Hepatocyte (in vitro differentiated cells): ENCODE data around the gene TDRKH. TPM values are rescaled to one million over a fixed set of nuclear protein-coding genes. Genes with fewer than 3 reads are reported as not detected.
"Not testable (repeated sequence)": the region's sequence is repeated elsewhere in the genome, so short reads cannot be mapped to it uniquely, and the experiment has no call there.

ENCODE experiments used
- DNase-seq: peaks from one replicate; pipeline ENCODE4 v3.0.0-alpha.2; 2016; ENCODE audit warnings: low spot score
- H2AFZ ChIP-seq: fragments of 200-600 bp; sonication (generic); 2 replicates; pipeline ENCODE4 v1.6.0; 2016; ENCODE audit warnings: antibody characterized with exemption, mild to moderate bottlenecking
- H3K27ac ChIP-seq: fragments of 200-600 bp; sonication (generic); 2 replicates; pipeline ENCODE4 v1.5.1; 2016; ENCODE audit warnings: mild to moderate bottlenecking
- H3K27me3 ChIP-seq: fragments of 200-600 bp; sonication (generic); 2 replicates; pipeline ENCODE4 v1.6.1; 2016
- H3K36me3 ChIP-seq: fragments of 200-600 bp; sonication (generic); replicated peaks from 2 replicates; pipeline ENCODE4 v1.5.1; 2016; ENCODE audit warnings: low read depth; ENCODE audit not compliant: insufficient read depth
- H3K4me1 ChIP-seq: fragments of 200-600 bp; sonication (generic); 2 replicates; pipeline ENCODE4 v1.5.1; 2016; ENCODE audit warnings: mild to moderate bottlenecking, moderate library complexity; ENCODE audit not compliant: insufficient read depth
- H3K4me2 ChIP-seq: fragments of 200-600 bp; sonication (generic); 2 replicates; pipeline ENCODE4 v1.6.0; 2016
- H3K4me3 ChIP-seq: fragments of 200-600 bp; sonication (generic); 2 replicates; pipeline ENCODE4 v1.5.1; 2016; ENCODE audit warnings: mild to moderate bottlenecking
- H3K79me2 ChIP-seq: fragments of 200-600 bp; sonication (generic); 2 replicates; pipeline ENCODE4 v1.6.0; 2017; ENCODE audit warnings: mild to moderate bottlenecking
- H3K9me2 ChIP-seq: fragments of 200-600 bp; sonication (generic); replicated peaks from 2 replicates; pipeline ENCODE4 v1.6.0; 2017; ENCODE audit warnings: mild to moderate bottlenecking; ENCODE audit not compliant: insufficient read depth
- H3K9me3 ChIP-seq: fragments of 200-600 bp; sonication (generic); 2 replicates; pipeline ENCODE4 v1.5.1; 2016; ENCODE audit warnings: low read depth, mild to moderate bottlenecking
- H4K20me1 ChIP-seq: fragments of 200-600 bp; sonication (generic); 2 replicates; pipeline ENCODE4 v1.6.0; 2016; ENCODE audit warnings: mild to moderate bottlenecking; ENCODE audit not compliant: insufficient read depth, poor library complexity, severe bottlenecking
- CTCF ChIP-seq: fragments of 200-600 bp; sonication (generic); IDR thresholded peaks from 2 replicates; pipeline ENCODE4 v1.5.1; 2016; ENCODE audit warnings: antibody characterized with exemption, mild to moderate bottlenecking; ENCODE audit not compliant: poor library complexity
- EZH2 ChIP-seq: fragments of 200-600 bp; sonication (generic); IDR thresholded peaks from 2 replicates; pipeline ENCODE4 v1.6.1; 2016; ENCODE audit warnings: antibody characterized with exemption, mild to moderate bottlenecking, borderline replicate concordance
- EZH2phosphoT487 ChIP-seq: fragments of 200-600 bp; sonication (generic); IDR thresholded peaks from one replicate; pipeline ENCODE4 v1.6.1; 2018; ENCODE audit warnings: antibody characterized with exemption, mild to moderate bottlenecking, low read depth, moderate library complexity; ENCODE audit not compliant: unreplicated experiment, severe bottlenecking
- WGBS: methylation state at CpG from one replicate; pipeline ENCODE4 v1.1.6; 2016; ENCODE audit warnings: low lambda C conversion rate; ENCODE audit errors: missing lambda C conversion rate; 5-methylcytosine and 5-hydroxymethylcytosine counted together
- polyA plus RNA-seq: library from polyadenylated mRNA; unstranded; fragments of >200 nt; fragmentation: Nextera tagmentation; extraction: Ambion mirVana; gene quantifications from 2 replicates; pipeline ENCODE4 v1.2.1, GENCODE V29; 2016
- total RNA-seq: library from RNA; depleted of rRNA; stranded (reverse); fragments of >200 nt; gene quantifications from 2 replicates; pipeline ENCODE4 v1.2.3, GENCODE V29; 2014

The TDRKH gene
- total and polyA plus RNA-seq, 2 experiments from 2014 or later, result 1.8 to 3.4 TPM

GRCh38 chr1:151783796-151784195, 6.5 kb downstream of the TDRKH start:
- no peaks in the 10 kb centered on the region for H4K20me1 ChIP-seq
- H3K27me3 ChIP-seq, result peaks cover 3% of the 10 kb centered on the region
- no peak overlapping the region for H2AFZ ChIP-seq
- no peaks in the 10 kb centered on the region for H3K36me3 ChIP-seq
- H3K4me1 ChIP-seq, result no peaks in the 10 kb centered on the region
- TF ChIP-seq CTCF, result no peak
- no peak for TF ChIP-seq EZH2phosphoT487
- TF ChIP-seq EZH2, result no peak
- WGBS, result 84% methylated on average over 2 of the region's 2 CpGs
- H3K9me2 ChIP-seq, result no peaks in the 10 kb centered on the region
- H3K4me2 ChIP-seq, result no peak overlapping the region
- no peaks in the 10 kb centered on the region for H3K79me2 ChIP-seq
- no peak overlapping the region for H3K4me3 ChIP-seq
- H3K27ac ChIP-seq, result no peak overlapping the region
- no peaks in the 10 kb centered on the region for H3K9me3 ChIP-seq
- DNase-seq, result no peak

- Histone ChIP-seq H3K4me3 (no peak overlapping the region), H2AFZ (no peak overlapping the region), H3K36me3 (no peaks in the 10 kb centered on the region), H3K27me3 (peaks cover 3% of the 10 kb centered on the region), H3K4me1 (no peaks in the 10 kb centered on the region), H3K79me2 (no peaks in the 10 kb centered on the region), H3K4me2 (no peak overlapping the region), H4K20me1 (no peaks in the 10 kb centered on the region), H3K9me2 (no peaks in the 10 kb centered on the region), H3K9me3 (no peaks in the 10 kb centered on the region), H3K27ac (no peak overlapping the region)
- TF ChIP-seq CTCF (no peak), EZH2 (no peak), EZH2phosphoT487 (no peak)
- 87% methylated on average over 3 of the region's 3 CpGs for WGBS
- no peak for DNase-seq
Observed at GRCh38 chr1:151782741-151783140, 7.6 kb downstream of the TDRKH start.

- WGBS, result 80% methylated on average over 5 of the region's 5 CpGs
- H2AFZ ChIP-seq, H3K4me1 ChIP-seq, H3K4me2 ChIP-seq, H3K9me2 ChIP-seq, H3K79me2 ChIP-seq, DNase-seq, H4K20me1 ChIP-seq, H3K36me3 ChIP-seq, H3K9me3 ChIP-seq, H3K4me3 ChIP-seq, H3K27me3 ChIP-seq, H3K27ac ChIP-seq: not testable (repeated sequence)
Observed at GRCh38 chr1:151782026-151782425, 8.3 kb downstream of the TDRKH start.

- not testable (repeated sequence) for H3K4me1 ChIP-seq, H3K4me2 ChIP-seq, H4K20me1 ChIP-seq, H2AFZ ChIP-seq, H3K36me3 ChIP-seq, DNase-seq, H3K9me2 ChIP-seq, H3K9me3 ChIP-seq, H3K79me2 ChIP-seq, H3K4me3 ChIP-seq, H3K27me3 ChIP-seq, H3K27ac ChIP-seq
- 95% methylated on average over 5 of the region's 5 CpGs for WGBS
Observed at GRCh38 chr1:151780736-151781135, 9.6 kb downstream of the TDRKH start.

GRCh38 chr1:151779852-151780251, 10.4 kb downstream of the TDRKH start:
- H3K36me3 ChIP-seq, result no peaks in the 10 kb centered on the region
- 94% methylated on average over 4 of the region's 4 CpGs for WGBS
- H3K27ac ChIP-seq, result no peak overlapping the region
- H3K4me3 ChIP-seq, result no peak overlapping the region
- H2AFZ ChIP-seq, result no peak overlapping the region
- TF ChIP-seq EZH2 (no peak), EZH2phosphoT487 (no peak), CTCF (no peak)
- H3K27me3 ChIP-seq, result no peaks in the 10 kb centered on the region
- H3K4me2 ChIP-seq, result no peak overlapping the region
- no peaks in the 10 kb centered on the region for H3K9me3 ChIP-seq
- H3K4me1 ChIP-seq, result no peaks in the 10 kb centered on the region
- H3K9me2 ChIP-seq, result no peaks in the 10 kb centered on the region
- no peaks in the 10 kb centered on the region for H4K20me1 ChIP-seq
- no peak for DNase-seq
- H3K79me2 ChIP-seq, result no peaks in the 10 kb centered on the region
